HG03064 (cell line): ENCODE results near the gene HACD1.

ENCODE experiments used
- ATAC-seq: cut with Tn5 transposase; IDR thresholded peaks from one replicate; pipeline ENCODE4 v1.9.1; 2021; ENCODE audit warnings: low read depth; ENCODE audit not compliant: unreplicated experiment

Gene HACD1, protein sequence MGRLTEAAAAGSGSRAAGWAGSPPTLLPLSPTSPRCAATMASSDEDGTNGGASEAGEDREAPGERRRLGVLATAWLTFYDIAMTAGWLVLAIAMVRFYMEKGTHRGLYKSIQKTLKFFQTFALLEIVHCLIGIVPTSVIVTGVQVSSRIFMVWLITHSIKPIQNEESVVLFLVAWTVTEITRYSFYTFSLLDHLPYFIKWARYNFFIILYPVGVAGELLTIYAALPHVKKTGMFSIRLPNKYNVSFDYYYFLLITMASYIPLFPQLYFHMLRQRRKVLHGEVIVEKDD

DNA sequence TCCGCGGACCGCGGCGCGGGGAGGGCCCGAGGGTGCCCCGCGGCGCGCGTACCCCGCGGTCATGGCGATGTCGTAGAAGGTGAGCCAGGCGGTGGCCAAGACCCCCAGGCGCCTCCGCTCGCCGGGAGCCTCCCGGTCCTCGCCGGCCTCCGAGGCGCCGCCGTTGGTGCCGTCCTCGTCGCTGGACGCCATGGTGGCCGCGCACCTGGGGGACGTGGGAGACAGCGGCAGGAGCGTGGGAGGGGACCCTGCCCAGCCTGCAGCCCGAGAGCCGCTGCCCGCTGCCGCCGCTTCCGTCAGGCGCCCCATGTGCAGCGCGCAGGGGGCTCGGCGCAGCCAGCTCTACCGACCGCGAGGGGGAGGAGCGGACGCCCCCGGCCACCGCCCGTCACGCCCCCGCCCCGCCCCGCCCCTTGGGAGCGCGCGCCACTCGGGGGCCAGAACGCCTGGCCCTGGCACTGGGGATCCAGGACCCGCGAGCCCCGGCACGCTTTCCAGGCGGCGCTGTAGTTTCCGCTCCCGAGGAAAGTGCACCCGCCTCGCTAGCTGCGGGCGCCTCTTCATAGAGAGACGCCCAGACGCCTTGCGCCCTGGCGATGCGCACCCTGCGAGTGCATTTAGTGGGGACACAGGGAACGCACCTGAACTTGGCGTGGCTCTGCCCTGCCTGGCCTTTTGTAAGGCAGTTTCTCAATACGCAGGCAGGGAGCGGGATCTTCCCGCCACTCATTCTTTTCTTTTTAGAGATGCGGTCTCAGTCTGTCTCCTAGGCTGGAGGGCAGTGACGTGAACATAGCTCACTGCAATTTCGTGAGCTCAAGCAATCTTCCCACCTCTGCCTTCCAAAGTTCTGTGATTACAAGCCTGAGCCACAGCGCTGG is at the start of gene HACD1:
TSS of gene HACD1 (minus strand) at position 344 of the 881 bp plus-strand sequence. CDS start at position 309, 35 bp downstream.
- peak; percentile 55 for ATAC-seq

DNA sequence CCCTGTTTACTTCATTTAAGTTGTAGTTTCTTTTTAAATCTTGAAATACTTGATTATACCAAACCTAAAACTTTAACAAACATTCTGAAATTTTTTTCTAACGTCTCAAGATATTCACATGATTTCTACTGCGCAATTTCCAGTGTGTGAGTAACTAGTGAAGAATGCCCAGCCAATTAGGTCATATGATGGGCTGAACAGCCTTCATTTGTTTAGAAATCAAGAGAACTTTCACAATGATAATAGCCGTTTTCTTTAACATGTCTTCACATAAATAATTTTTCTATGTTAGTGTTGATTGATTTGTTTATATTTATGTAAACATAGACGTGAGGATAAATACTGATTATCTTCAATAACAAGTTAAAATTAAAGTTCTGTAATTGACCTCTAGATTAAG is 48.6 kb upstream of the HACD1 start:
- ATAC-seq = no peak

DNA sequence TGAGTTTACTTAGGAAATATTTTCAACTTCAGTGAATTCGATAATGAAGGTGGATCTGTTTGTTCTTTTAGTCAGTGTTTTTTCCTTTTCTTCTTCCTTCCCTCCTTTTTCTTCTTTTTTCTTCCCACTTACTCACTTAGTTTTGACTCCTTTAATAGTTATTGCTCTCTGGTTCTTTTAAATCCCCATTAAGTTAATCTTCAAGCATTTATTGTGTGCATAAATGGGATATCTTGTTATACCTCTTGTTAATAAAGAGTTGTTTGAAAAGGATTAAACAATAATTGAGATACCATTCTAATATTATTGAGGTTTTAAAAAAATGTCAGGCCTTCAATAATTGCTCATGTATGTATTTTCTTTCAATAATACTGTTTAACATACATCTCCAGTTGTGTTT is 46.3 kb upstream of the HACD1 start:
- ATAC-seq = no peak

DNA sequence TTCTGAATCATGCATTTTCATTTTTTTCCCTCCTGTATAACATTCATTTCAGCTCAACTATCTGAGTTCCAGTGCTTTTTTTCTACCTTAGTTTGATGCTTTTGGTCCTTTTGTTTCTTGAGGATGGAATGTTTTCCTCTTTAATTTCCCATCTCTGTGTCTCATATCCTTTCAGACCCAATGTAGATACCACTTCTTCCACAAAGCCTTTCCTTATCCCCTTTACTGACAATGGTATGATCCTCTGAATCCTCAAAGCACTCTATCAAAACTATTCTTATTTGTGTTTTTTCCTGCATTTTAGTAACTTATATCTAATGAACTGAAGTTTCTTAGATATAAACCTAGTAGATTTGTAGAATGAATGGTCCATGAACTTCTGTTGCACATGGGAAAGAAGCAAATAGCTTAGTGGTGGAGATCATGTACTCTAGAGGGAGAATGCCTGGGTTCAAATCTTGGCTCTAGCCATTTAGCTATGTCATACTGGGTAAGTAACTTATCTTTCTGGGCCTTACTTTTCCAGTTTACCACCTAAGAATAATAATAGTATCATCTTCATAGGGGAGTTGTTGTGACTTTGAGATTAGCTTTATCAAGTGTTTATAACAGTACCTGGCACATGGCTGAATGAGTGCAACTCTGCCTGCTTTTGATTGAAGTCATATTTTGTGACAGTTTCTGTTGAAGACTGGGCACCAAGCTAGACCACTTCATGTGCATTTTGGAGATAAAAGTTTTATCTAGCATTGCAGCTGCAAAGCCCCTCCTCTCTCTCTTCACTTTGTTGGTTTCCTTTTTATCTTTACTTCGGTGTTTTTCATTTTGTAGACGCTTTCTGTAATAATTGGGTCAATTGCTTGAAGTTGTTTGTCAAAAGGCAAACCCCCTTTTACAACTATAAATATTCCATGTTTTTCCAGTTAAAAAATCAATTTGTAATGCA is 45.3 kb upstream of the HACD1 start:
- no peak for ATAC-seq

DNA sequence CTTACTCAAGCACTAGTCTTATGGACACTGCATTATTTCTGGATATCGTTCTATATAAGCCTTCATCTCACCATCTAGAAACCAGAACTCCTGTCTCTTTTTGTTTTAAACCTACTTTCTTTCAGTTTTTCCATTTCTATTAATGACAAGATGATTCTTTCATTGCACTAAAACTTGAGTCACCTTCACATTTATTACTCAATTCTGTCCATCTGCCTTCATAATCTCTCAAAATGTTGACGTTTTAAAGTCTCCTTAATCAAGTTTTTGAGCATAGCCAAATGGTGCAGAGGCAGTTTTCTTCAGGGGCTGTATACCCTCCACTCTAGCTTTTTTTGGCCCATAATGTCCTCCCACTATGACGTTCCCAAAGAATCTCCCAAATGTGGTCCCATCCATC is 44.3 kb upstream of the HACD1 start:
- ATAC-seq = no peak

DNA sequence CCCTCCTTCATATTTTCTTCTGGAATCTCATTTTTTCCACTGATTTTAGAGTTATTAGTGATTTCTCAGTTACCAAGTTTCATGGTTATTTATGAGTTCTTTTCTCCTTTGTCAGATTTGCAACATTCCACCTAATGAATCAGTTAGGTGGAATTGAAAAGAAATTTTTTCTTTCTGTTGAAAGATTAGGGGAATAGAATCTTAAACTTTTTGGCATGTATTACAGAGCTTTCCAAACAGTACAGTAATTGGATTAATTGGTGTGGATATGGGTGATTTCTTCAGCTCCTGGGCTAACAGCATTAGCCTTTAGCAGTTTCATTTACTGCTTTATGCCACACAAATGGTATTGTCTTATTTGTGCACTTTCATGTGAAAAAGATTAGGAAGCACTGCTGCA is 43.7 kb upstream of the HACD1 start:
- no peak for ATAC-seq

DNA sequence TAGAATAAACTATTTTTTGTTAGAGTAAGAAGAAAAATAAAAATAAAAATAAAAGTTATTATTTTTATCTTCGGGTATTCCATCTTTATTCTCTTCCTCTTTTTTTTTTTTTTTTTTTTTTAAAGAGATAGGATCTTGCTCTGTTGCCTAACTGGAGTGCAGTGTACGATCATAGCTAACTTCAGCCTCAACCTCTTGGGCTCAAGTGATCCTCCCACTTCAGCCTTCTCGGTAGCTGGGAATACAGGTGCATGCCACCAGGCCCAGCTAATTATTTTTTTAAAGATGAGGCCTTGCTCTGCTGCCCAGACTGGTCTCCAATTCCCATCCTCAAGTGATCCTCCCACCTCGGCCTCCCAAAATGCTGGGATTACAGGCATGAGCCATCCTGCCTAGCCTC is 42.2 kb upstream of the HACD1 start:
- ATAC-seq = no peak

DNA sequence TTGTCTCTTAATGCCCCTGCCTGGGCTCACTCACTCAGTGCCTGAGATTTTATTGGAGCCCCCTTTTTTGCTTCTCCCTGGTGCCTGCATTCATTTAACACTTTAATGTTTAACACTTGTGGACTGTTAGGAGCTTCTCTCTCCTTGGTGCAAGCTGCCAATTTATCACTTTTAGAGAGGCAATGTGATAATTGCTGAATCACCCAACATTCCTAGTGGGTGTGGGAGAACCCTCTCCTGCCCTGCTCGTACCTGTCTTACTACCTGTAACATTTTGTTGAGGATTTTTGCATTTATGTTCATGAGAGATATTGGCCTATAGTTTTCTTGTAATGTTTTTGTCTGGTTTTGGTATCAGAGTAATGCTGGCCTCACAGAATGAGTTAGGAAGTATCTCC is 39.9 kb upstream of the HACD1 start:
- no peak for ATAC-seq

DNA sequence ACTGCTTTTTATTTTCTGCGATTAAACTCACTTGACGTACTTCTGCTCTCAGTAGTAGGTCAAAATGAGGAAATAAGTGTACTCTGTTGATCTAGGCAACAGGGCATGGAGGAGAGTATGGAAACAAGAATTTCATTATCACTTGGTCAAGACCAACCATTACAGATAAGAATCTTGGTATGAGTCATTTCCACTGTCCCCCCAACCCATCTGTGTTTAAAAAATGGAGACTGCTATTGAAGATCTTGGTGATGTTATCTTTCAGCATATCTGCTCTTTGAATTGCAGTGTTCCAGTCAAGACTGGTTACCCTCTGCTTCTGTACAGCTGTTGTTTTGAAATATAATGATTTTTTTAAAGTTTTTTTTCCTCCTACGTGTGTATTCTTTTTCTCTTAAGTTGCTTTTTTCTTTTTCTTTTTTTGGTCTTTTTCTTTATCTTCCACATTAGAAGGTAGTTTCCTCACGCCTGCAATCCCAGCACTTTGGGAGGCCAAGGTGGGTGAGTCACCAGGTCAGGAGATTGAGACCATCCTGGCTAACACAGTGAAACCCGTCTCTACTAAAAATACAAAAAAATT is 38.5 kb upstream of the HACD1 start:
- peak; percentile 83 for ATAC-seq

DNA sequence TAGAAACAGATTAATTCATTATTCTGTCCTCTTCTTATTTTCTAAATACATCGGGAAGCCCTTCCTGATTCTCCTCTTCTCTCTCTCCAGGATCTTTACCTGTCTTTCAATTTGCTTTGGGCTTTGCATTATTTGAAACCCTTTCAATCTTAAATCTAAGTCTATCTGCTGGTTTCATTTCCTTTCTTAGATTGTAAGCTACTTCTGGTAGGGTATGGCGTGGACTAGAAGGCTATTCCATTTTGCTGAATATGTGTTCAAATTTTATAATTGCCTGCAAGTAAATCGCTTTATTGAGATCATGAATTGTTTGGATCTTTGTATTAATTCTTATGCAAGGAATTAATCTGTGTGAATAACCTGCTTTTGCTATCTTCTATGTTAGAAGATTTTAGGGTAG is 37.8 kb upstream of the HACD1 start:
- no peak for ATAC-seq

DNA sequence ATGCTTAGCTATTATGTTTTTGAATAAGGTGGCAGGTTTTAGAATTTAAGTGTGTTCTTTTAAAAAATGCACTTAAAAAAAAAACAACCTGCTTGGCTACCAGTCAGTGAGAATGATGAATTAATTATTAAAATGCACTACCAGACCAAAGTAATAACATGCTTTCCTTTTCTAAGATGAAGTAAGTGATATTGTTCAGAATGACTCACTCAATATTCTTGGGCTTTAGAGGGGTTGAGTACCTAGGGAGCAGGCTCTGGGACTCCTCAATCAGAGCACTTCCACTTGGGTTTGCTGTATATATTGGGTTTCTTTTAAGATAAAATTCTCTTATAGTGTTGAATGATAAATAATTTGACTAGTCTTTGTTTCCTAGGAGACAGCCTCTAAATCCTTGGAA is 35.4 kb upstream of the HACD1 start:
- ATAC-seq = no peak

DNA sequence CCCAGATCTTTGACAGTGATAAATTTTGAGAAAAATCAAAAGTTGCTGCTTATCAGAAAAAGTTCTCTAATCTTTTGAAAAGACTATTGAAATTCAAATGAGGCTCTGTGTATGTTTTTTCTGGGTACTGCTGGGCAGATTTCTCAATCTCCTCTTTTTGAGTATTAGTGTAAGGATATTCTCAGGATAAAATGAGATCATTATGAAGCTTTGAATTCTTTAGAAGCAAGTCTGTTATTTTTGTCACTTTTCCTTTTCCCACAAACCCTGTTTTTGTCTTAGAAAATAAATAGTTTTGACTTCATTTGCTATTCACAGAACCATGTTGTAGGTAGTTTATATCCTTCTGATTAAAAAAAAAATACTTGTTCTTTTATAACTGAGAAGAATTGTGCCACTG is 34.7 kb upstream of the HACD1 start:
- no peak for ATAC-seq

DNA sequence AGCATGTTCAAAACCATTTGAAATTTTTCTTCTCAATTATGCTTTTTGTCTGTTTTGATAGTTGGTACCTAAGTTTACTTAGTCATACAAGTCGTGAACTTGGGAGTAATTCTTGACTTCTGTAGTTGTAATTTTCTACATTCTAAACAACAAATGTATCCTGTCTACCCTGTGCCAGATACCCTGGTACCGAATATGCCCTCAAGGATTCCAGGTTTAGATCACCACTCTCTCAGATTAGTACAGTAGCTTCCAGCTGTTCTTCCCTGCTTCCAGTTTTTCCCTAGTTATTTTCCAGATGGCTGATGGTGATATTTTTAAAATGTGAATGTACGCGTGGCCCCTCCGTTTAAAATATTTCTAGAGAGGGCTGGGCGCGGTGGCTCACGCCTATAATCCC is 33.2 kb upstream of the HACD1 start:
- no peak for ATAC-seq

DNA sequence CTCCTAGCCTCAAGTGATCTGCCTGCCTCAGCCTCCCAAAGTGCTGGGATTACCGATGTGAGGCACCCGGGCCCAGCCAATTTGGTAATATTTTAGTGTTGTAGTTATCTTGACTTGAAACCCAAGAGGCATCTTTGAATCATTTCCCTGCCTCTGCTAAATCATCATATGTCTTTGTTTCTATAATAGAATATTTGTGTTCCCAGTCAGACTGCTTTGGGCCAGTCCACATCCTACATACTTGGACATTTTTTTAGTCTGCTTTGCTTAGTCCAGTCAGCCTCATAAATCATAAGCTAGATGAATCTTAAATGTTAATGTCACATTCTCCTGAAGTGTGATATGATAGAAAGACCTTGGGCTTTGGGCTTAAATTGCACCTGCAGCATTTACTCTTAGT is 32.7 kb upstream of the HACD1 start:
- no peak for ATAC-seq

DNA sequence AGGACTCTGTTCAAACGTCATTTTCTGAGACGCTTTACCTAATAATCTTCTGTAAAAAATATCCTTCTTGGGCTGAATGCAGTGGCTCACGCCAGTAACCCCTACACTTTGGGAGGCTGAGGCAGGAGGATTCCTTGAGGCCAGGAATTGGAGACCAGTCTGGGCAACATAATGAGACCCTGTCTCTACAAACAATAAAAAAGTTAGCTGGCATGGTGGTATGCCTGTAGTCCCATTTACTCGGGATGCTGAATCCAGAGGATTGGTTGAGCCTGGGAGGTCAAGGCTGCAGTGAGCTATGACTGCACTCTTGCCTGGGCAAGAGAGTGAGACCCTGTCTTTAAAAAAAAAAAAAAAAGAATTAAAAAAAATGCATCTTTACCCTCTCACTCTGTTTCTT is 31.9 kb upstream of the HACD1 start:
- ATAC-seq = no peak

DNA sequence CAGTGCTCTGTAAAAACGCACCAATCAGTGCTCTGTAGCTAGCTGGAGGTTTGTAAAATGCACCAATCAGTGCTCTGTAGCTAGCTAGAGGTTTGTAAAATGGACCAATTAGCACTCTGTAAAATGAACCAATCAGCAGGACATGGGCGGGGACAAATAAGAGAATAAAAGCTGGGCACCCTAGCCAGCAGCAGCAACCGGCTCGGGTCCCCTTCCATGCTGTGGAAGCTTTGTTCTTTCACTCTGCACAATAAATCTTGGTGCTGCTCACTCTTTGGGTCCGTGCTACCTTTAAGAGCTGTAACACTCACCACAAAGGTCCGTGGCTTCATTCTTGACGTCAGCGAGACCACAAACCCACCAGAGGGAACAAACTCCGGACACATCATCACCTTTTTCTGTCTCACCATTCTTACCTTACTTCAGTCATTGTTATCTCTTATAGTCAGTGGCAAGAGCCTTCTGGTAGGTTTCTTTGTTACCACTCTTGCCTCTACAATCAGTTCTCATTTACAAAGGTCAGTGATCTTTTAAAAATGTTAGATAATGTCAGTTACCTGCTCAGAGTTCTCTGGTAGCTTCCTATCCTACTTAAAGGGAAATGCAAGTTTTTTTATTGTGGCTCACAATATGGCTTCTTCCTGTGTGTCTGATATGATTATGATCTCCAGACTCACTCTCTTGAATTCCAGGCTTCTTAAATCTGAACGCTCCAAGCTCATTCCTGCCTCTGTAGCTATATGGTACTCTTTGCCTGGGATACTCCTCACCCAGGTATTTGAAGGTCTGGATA is 31.3 kb upstream of the HACD1 start:
- ATAC-seq = no peak

DNA sequence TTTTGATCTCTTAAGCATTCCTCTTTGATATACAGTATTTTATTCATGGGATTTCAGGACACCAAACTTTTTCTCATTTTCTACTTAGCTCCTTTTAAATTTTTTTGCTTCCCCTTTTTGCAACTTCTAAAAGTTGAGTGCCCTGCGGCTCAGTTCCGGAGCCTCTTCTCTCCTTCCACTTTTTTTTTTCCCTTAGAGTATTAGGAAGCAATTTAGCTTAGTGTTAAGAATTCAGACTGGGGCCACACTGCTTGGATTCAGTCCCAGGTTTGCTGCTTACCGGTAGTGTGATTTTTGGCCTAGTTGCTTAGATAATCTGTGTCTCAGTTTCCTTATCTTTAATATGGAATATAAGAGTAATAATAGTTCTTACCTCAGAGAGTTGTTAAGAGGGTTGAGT is 30.2 kb upstream of the HACD1 start:
- ATAC-seq = no peak

DNA sequence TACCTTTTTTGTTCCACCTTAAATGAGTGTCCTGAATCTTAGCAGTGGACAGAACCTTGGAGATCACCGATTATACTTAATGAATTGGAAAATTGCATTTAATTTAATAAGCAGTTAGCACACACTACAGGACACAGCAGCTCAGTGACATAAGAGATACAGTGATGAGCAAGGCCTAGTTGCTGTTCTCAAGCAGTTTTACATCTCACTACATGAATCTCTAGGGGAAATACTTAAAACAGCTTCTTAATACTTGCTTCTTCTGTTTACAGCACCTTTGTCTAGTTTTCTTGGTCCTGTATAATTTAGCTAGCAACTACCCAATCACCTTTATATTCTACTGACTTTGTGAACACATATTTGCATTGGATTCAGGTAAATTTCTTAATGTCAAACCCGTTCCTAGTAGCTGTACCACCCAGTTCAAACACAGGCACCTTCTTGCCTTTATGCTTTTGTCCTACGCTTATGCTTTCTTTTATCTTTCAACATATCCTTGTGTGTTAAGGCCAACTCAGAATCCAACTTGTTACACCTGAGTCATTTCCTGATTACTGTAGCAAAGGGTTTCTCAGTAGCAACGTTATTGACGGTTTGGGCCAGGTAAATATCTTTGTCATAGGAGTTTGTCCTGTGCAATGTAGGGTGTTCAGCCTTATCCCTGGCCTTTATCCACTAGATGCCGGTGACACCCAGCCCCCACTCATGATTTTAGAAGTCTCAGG is 28.6 kb upstream of the HACD1 start:
- ATAC-seq = no peak

DNA sequence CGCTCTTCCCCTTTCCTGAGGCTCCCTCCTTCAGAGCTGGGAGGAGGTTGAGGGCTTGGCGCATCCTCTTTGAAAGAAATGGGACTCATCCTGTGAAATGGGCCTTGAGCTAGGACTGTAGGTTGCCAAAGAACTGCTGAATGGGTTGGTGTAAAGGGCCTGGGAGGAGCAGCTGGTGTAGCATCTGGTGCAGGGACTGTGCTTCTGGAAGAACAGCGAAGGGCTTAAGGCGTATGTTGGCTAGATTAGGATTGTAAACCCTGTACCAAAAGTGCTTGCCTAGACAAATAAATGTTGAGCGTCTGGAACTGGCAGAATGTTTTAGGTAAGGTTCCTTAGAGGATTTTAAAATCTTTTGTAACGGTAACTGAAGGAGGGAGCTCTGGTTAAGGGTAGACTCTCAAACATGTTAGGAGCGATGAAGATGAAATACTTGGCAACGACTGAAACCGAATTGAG is 27.3 kb upstream of the HACD1 start:
- peak; percentile 26 for ATAC-seq
